GM23248 (cell line): ENCODE measurements around the gene BOD1.

Experiments used
- EZH2 ChIP-seq: fragments of 200-600 bp; sonication (generic); IDR thresholded peaks from 2 replicates; pipeline ENCODE4 v1.6.1; 2018; ENCODE audit warnings: antibody characterized with exemption, mild to moderate bottlenecking; ENCODE audit not compliant: insufficient read depth, poor library complexity, severe bottlenecking
- EZH2phosphoT487 ChIP-seq: fragments of 200-600 bp; sonication (generic); IDR thresholded peaks from 2 replicates; pipeline ENCODE4 v1.6.1; 2018; ENCODE audit warnings: antibody characterized with exemption, moderate library complexity, mild to moderate bottlenecking, low read depth; ENCODE audit not compliant: insufficient read depth

DNA sequence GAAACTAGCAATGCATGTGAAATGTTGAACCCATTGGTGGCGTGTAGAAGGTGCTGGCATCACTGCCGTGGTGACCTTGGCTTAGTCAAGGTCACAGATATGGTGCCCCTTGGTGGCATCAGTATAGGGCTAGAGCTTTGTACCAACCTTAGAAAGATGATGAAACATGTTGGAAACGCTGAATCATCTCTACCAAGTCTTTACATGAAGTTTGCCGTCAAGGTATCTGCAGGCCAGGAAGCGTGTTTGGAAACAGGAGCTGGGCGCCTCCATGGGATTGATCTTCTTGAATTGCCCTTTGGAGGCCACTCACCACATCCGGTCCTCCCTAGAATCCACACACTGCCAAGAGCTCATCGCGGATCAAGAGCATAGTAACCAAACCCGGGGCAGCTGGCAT, 16.9 kb upstream of the BOD1 start:
- TF ChIP-seq EZH2 (no peak), EZH2phosphoT487 (no peak)
